Common myeloid progenitor, CD34-positive (primary cell): ENCODE measurements around the gene CD70.
A peak's percentile ranks its signal among the peaks of the same experiment; 100 is the strongest.
"Not testable (repeated sequence)": the region's sequence is repeated elsewhere in the genome, so short reads cannot be mapped to it uniquely, and the experiment has no call there.

Source experiments
- CTCF ChIA-PET: fragments of 350-600 bp; sonication (Branson Sonifier 250); formaldehyde crosslinking; loops from one replicate; lab custom pipeline; 2021; ENCODE audit warnings: antibody characterized with exemption; lab: Charles Lee
- POLR2A ChIA-PET: fragments of 350-600 bp; sonication (Branson Sonifier 250); formaldehyde crosslinking; loops from one replicate; lab custom pipeline; 2021; ENCODE audit warnings: antibody characterized with exemption; lab: Charles Lee
- DNase-seq, 3 donors: peaks; one replicate each; pipeline versions ENCODE4 v3.0.0 to v3.0.0-alpha.2; 2013
- H3K27ac ChIP-seq, 2 experiments: 1 replicate in 1 of 2; 2 replicates in 1 of 2; pipeline ENCODE4 v1.7.0; 2013; ENCODE audit warnings: inconsistent platforms in 2 of 2, low read length in 2 of 2, mild to moderate bottlenecking in 2 of 2, low read depth in 1 of 2, moderate library complexity in 1 of 2; ENCODE audit not compliant: severe bottlenecking in 2 of 2, insufficient read depth in 1 of 2, poor library complexity in 1 of 2
- H3K27me3 ChIP-seq, 5 experiments: replicated peaks in 2 of 5; 1 replicate in 3 of 5; 2 replicates in 2 of 5; pipeline versions ENCODE4 v1.6.1 to v1.7.0; 2013; ENCODE audit warnings: low read length in 4 of 5, mild to moderate bottlenecking in 2 of 5, moderate library complexity in 2 of 5, inconsistent platforms in 1 of 5; ENCODE audit not compliant: insufficient read depth in 5 of 5, control insufficient read depth in 4 of 5
- H3K36me3 ChIP-seq, 4 experiments: 1 replicate in 2 of 4; 2 replicates in 2 of 4; pipeline versions ENCODE4 v1.6.1 to v1.7.0; 2013; ENCODE audit warnings: low read length in 3 of 4, control low read depth in 1 of 4, mild to moderate bottlenecking in 1 of 4; ENCODE audit not compliant: control insufficient read depth in 4 of 4, insufficient read depth in 4 of 4
- H3K4me1 ChIP-seq, 4 experiments: 1 replicate in 3 of 4; 2 replicates in 1 of 4; pipeline versions ENCODE4 v1.6.1 to v1.7.1; 2013; ENCODE audit warnings: low read length in 3 of 4, mild to moderate bottlenecking in 3 of 4, control low read depth in 1 of 4, inconsistent platforms in 1 of 4, moderate library complexity in 1 of 4; ENCODE audit not compliant: control insufficient read depth in 4 of 4, insufficient read depth in 4 of 4; ENCODE audit errors: control extremely low read depth in 1 of 4
- H3K4me3 ChIP-seq, 7 experiments: 1 replicate in 4 of 7; 2 replicates in 3 of 7; pipeline versions ENCODE4 v1.5.1 to v1.7.0; 2013; ENCODE audit warnings: mild to moderate bottlenecking in 7 of 7, low read length in 6 of 7, moderate library complexity in 6 of 7, inconsistent platforms in 2 of 7, low read depth in 2 of 7, control low read depth in 1 of 7; ENCODE audit not compliant: insufficient read depth in 4 of 7, control insufficient read depth in 1 of 7; ENCODE audit errors: extremely low read depth in 1 of 7
- H3K9me3 ChIP-seq, 5 experiments: 1 replicate in 4 of 5; 2 replicates in 1 of 5; pipeline versions ENCODE4 v1.6.1 to v1.7.1; 2013; ENCODE audit warnings: low read length in 4 of 5, mild to moderate bottlenecking in 2 of 5, inconsistent platforms in 1 of 5, low read depth in 1 of 5, moderate library complexity in 1 of 5; ENCODE audit not compliant: control insufficient read depth in 4 of 5, insufficient read depth in 2 of 5; ENCODE audit errors: control extremely low read depth in 1 of 5
- WGBS: methylation state at CpG from one replicate; pipeline ENCODE4 v1.1.5; 2013; ENCODE audit not compliant: insufficient coverage; 5-methylcytosine and 5-hydroxymethylcytosine counted together

CD70 gene

DNA sequence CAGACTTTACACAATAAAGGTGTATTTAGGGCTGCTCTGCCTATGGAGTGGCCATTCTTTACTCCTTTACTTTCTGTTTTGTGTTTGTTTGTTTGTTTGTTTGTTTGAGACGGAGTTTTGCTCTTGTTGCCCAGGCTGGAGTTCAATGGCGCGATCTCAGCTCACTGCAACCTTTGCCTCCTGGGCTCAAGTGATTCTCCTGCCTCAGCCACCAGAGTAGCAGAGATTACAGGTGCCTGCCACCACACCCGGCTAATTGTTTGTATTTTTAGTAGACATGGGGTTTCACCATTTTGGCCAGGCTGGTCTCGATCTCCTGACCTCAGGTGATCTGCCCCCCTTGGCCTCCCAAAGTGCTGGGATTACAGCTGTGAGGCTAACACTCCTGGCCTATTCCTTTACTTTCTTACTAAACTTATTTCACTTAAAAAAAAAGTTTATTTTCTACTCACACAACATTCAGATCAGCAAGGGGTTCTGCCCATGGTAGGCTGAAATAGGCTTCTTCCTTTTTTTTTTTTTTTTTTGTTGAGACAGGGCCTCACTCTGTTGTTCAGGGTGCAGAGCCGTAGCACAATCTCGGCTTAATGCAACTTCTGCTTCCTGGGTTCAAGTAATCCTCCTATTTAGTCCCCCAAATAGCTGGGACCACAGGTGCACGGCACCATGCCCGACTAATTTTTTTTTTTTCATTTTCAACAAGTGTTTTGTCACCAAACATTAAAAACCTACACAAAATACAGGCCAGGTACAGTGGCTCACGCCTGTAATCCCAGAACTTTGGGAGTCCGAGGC lies 15.5 kb upstream of the CD70 start:
- H3K4me3 ChIP-seq, H3K36me3 ChIP-seq, H3K27ac ChIP-seq, DNase-seq, H3K9me3 ChIP-seq, H3K4me1 ChIP-seq: not testable (repeated sequence)
- CTCF ChIA-PET, result interaction anchor here (1.0 kb wide), 1 partner anchor 11 kb away, joined by 3 read pairs; no protein-coding TSS in a partner anchor
- peaks cover 3 to 16% (median 9%) of the 10 kb centered on the region in 5 experiments for H3K27me3 ChIP-seq
- WGBS, result 100% methylated on average over 5 of the region's 11 CpGs
- POLR2A ChIA-PET, result interaction anchor here (0.6 kb wide), 1 partner anchor 11 kb away, joined by 4 read pairs; no protein-coding TSS in a partner anchor

DNA sequence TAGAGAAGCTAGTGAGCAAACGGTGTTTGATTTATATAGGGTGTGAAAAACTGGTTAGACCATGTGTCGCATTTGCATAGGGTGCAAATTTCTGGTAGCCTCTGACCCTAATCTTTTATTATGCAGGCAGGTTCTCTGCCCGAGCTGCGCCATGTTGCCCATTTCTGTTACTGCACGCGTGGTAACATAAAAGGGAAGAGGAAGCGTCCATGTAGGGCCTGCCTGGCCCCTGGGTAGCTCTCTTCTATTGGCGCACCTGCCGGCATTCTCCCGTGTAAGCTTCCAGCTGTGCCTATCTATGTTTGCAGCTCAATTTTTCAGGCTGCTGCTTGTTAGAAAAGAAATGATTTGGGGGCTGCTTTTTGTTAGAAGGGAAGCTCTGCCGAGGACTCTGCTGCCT lies 14.0 kb upstream of the CD70 start:
- POLR2A ChIA-PET, result no interaction called here

DNA sequence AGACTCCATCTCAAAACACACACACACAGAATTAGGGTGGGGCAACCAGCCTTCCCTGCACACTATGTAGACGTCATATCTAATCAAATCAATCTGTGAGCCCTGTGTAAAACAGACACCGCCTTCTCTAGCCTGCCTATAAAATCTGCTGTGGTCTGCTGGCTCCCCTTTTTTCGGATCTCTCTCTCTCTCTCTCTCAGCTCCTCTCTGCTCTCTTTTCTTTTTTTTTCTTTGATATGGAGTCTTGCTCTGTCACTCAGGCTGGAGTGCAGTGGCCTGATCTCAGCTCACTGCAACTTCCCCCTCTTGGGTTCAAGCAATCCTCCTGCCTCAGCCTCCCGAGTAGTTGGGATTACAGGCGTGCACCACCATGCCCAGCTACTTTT lies 11.8 kb upstream of the CD70 start:
- POLR2A ChIA-PET, result interaction anchor here (0.6 kb wide), 1 partner anchor 89 kb away, joined by 5 read pairs; no protein-coding TSS in a partner anchor

More for the DNA sequence above, 14.0 kb upstream of the CD70 start:
- Histone ChIP-seq H3K36me3 (no peaks in the 10 kb centered on the region), H3K9me3 (no peaks in the 10 kb centered on the region), H3K27ac (no peak overlapping the region), H3K27me3 (peaks cover 3 to 9% (median 4%) of the 10 kb centered on the region in 5 experiments), H3K4me3 (no peak overlapping the region), H3K4me1 (peaks cover 0 to 2% (median 0%) of the 10 kb centered on the region in 4 experiments)
- CTCF ChIA-PET, result no interaction called here
- 93% methylated on average over 10 of the region's 11 CpGs for WGBS
- no peak for DNase-seq

DNA sequence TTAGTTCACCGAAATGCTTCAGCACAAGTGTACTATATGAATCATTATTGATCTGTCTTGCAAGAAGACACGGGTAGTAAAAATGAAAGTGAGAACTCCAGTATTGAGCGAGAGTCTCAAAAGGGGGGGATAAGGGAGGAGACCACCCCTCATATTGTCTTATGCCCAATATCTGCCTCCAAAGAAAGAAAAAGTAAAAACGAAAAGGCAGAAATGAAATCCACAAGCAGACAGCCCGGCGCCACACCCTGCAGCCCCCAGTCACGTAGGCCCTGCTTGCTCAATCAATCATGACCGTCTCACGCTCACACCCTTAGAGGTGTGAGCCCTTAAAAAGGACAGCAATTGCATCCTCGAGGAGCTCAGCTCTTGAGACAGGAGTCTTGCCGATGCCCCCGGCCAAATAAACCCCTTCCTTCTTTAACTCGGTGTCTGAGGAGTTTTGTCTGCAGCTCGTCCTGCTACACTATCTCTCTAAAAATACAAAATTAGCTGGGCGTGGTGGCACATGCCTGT lies 10.6 kb upstream of the CD70 start:
- H3K4me3 ChIP-seq, DNase-seq, CTCF ChIA-PET, H3K27me3 ChIP-seq, H3K36me3 ChIP-seq, H3K9me3 ChIP-seq, H3K4me1 ChIP-seq, POLR2A ChIA-PET: not testable (repeated sequence)
- 92% methylated on average over 8 of the region's 15 CpGs for WGBS
- H3K27ac ChIP-seq, result peak overlapping the region in 1 of 2 experiments; percentile 78

More for the DNA sequence above, 11.8 kb upstream of the CD70 start:
- H3K27me3 ChIP-seq, result peaks cover 0 to 2% (median 0%) of the 10 kb centered on the region in 5 experiments
- H3K27ac ChIP-seq, result peak overlapping the region in 1 of 2 experiments; percentile 66
- H3K9me3 ChIP-seq, result no peaks in the 10 kb centered on the region
- no peaks in the 10 kb centered on the region for H3K36me3 ChIP-seq
- CTCF ChIA-PET, result no interaction called here
- H3K4me3 ChIP-seq, result no peak overlapping the region
- 62% methylated on average over 3 of the region's 5 CpGs for WGBS
- DNase-seq, result no peak
- peaks cover 0 to 2% (median 0%) of the 10 kb centered on the region in 4 experiments for H3K4me1 ChIP-seq

DNA sequence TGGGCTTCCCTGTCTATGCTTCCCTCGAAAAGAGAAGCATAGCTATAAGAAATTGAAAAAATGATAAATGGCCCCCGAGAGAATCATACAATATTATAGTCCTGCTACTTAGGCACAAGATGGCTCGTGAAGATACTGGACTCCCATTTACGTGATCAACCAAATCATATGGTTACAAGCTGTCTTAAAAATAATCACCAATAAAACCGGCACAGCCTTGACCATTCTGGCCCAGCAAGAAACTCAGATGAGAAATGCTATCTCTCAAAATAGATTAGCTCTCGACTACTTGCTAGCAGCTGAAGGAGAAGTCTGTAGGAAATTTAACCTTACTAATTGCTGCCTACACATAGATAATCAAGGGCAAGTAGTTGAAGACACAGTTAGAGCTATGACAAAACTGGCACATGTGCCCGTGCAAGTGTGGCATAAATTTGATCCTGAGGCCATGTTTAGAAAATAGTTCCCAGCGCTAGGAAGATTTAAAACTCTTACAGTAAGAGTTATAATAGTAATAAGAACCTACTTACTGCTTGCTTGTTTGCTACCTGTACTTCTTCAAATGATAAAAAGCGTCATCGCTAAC lies 10.1 kb upstream of the CD70 start:
- H3K36me3 ChIP-seq, H3K4me3 ChIP-seq, DNase-seq, H3K27me3 ChIP-seq, POLR2A ChIA-PET, CTCF ChIA-PET, H3K9me3 ChIP-seq, H3K4me1 ChIP-seq: not testable (repeated sequence)
- WGBS, result 100% methylated on average over 2 of the region's 10 CpGs
- H3K27ac ChIP-seq, result peak overlapping the region in 1 of 2 experiments; percentile 78

DNA sequence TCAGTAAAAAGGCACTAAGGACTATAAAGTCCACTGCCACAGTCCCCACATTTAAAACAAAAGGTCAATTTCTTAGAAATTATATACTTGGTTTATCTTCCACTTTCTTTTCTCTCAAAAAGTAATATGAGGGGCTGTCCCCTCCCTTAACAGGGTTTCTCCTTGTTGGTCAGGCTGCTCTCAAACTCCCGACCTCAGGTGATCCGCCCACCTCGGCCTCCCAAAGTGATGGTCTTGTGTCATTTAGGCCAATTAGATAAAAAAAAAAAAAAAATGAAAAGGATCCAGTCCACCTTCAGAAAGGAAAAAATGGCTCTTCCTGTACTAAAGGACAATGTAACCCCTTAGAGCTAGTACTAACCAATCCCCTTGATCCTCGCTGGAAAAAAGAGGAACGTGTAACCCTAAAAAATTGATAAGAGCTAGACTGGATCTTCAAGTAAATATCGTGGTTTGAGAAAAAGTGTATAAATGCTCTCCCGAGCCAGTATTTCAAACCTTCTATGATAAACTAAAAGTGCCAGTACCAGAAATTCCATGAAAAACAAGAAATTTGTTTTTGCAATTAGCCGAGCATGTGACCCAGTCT lies 9.0 kb upstream of the CD70 start:
- H3K27ac ChIP-seq, result peak overlapping the region in 1 of 2 experiments; percentile 78
- no peak for DNase-seq
- POLR2A ChIA-PET, result no interaction called here
- CTCF ChIA-PET, result no interaction called here
- peaks cover 0 to 2% (median 0%) of the 10 kb centered on the region in 4 experiments for H3K4me1 ChIP-seq
- WGBS, result 80% methylated on average over 1 of the region's 8 CpGs
- no peak overlapping the region for H3K4me3 ChIP-seq
- peaks cover 0 to 5% (median 0%) of the 10 kb centered on the region in 5 experiments for H3K9me3 ChIP-seq
- no peaks in the 10 kb centered on the region for H3K36me3 ChIP-seq
- peaks cover 0 to 3% (median 1%) of the 10 kb centered on the region in 5 experiments for H3K27me3 ChIP-seq
